Choroid plexus epithelial cell (primary cell): ENCODE measurements around the gene PIK3R3.

Experiments
- DNase-seq: peaks from one replicate; pipeline ENCODE4 v3.0.0-alpha.2; 2010; ENCODE audit warnings: low read depth
- H3K4me3 ChIP-seq: 2 replicates; pipeline ENCODE4 v1.5.1; 2011; ENCODE audit warnings: low read depth, mild to moderate bottlenecking, control low read depth, low read length, moderate library complexity
- CTCF ChIP-seq: conservative IDR thresholded peaks from 2 replicates; pipeline ENCODE4 v1.5.1; 2011; ENCODE audit warnings: low read depth, mild to moderate bottlenecking, control low read depth, inconsistent platforms, low read length, moderate library complexity

PIK3R3 gene

GRCh38 chr1:46174448-46175231 is 42.2 kb upstream of the PIK3R3 start, which contains the start of gene TSPAN1:
TSS of gene TSPAN1 (plus strand) at chr1:46175087. CDS start at chr1:46181108, 6,021 bp downstream.
- H3K4me3 ChIP-seq, result no peak within 1 kb of the TSS
- TF ChIP-seq CTCF, result no peak
- peak; percentile 23 for DNase-seq

- H3K4me3 ChIP-seq, result no peak overlapping the region
- TF ChIP-seq CTCF, result no peak
- DNase-seq, result peak; percentile 52
Observed at GRCh38 chr1:46173361-46173856, 41.0 kb upstream of the PIK3R3 start.

GRCh38 chr1:46172321-46172720 is 39.9 kb upstream of the PIK3R3 start:
- H3K4me3 ChIP-seq, result no peak overlapping the region
- TF ChIP-seq CTCF, result no peak
- DNase-seq, result no peak

- no peak for DNase-seq
- TF ChIP-seq CTCF, result no peak
- H3K4me3 ChIP-seq, result no peak overlapping the region
Observed at GRCh38 chr1:46171871-46172270, 39.4 kb upstream of the PIK3R3 start.

GRCh38 chr1:46171351-46171750 is 38.9 kb upstream of the PIK3R3 start:
- DNase-seq, result no peak
- no peak overlapping the region for H3K4me3 ChIP-seq
- no peak for TF ChIP-seq CTCF

GRCh38 chr1:46169811-46170454 is 37.5 kb upstream of the PIK3R3 start:
- DNase-seq, result no peak
- no peak for TF ChIP-seq CTCF

More at GRCh38 chr1:46169811-46170454, 37.5 kb upstream of the PIK3R3 start:
- H3K4me3 ChIP-seq, result no peak overlapping the region
